ENCODE data around the gene GRM8. TPM values are rescaled to one million over a fixed set of nuclear protein-coding genes. Genes with fewer than 3 reads are reported as not detected.

The GRM8 gene
- total RNA-seq, 2 experiments from 2014 or later = not detected

DNA sequence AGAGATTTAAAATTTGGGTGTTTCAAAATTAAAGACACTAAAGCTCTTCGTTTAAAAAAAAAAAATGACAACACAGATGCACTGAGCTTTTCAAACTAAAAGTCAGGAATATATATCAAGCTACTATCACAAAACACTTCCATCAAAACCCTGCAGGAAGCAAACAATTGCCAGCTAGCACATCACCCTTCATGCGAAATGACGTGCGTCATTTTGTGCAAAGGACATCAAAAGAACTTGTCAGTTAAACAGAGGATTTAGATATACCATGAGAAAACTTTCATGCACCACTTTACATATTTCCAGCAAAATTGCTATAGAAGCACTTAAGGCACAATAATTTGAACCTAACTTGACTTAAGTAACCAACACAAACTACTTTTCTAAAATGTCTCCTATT is 264.7 kb downstream of the GRM8 start:
- no peaks in the 10 kb centered on the region for H4K20me1 ChIP-seq (ENCODE audit: insufficient read depth, low read length)
- H2AFZ ChIP-seq (ENCODE audit: low read length) = no peak overlapping the region
- no peak for TF ChIP-seq EZH2phosphoT487 (IDR thresholded peaks at IDR 0.05; ENCODE audit: borderline replicate concordance, low read depth, low read length)
- TF ChIP-seq, protein P1, sequence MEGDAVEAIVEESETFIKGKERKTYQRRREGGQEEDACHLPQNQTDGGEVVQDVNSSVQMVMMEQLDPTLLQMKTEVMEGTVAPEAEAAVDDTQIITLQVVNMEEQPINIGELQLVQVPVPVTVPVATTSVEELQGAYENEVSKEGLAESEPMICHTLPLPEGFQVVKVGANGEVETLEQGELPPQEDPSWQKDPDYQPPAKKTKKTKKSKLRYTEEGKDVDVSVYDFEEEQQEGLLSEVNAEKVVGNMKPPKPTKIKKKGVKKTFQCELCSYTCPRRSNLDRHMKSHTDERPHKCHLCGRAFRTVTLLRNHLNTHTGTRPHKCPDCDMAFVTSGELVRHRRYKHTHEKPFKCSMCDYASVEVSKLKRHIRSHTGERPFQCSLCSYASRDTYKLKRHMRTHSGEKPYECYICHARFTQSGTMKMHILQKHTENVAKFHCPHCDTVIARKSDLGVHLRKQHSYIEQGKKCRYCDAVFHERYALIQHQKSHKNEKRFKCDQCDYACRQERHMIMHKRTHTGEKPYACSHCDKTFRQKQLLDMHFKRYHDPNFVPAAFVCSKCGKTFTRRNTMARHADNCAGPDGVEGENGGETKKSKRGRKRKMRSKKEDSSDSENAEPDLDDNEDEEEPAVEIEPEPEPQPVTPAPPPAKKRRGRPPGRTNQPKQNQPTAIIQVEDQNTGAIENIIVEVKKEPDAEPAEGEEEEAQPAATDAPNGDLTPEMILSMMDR (conservative IDR thresholded peaks at IDR 0.05; ENCODE audit: low read length) = no peak
- no peak overlapping the region for H3K27ac ChIP-seq (ENCODE audit: low read depth, low read length, poor library complexity, severe bottlenecking)
- no peaks in the 10 kb centered on the region for H3K36me3 ChIP-seq (ENCODE audit: insufficient read depth, low read length)
- H3K9me2 ChIP-seq (ENCODE audit: insufficient read depth, low read length) = no peaks in the 10 kb centered on the region
- H3K4me1 ChIP-seq (ENCODE audit: insufficient read depth, low read length, poor library complexity, severe bottlenecking) = no peaks in the 10 kb centered on the region
- H3K9me3 ChIP-seq (ENCODE audit: low read length) = no peaks in the 10 kb centered on the region
- no peak overlapping the region for H3K4me3 ChIP-seq (ENCODE audit: low read depth, low read length, poor library complexity, severe bottlenecking)
- no TSS peak for BruUV-seq (replicated peaks)
- ChIA-PET CTCF (ENCODE audit: unreplicated experiment) (no interaction called here), POLR2A (interaction anchor here (0.5 kb wide), 1 partner anchor 26 kb away, joined by 3 read pairs; no protein-coding TSS in a partner anchor)
- no peak overlapping the region for H3K4me2 ChIP-seq (ENCODE audit: low read length)
- no peaks in the 10 kb centered on the region for H3K79me2 ChIP-seq (ENCODE audit: insufficient read depth, low read depth, low read length)
- intact Hi-C loops (cut with micrococcal nuclease; ENCODE audit: unreplicated experiment) = no loop called here
- DNase-seq (ENCODE audit: low spot score) = no peak

DNA sequence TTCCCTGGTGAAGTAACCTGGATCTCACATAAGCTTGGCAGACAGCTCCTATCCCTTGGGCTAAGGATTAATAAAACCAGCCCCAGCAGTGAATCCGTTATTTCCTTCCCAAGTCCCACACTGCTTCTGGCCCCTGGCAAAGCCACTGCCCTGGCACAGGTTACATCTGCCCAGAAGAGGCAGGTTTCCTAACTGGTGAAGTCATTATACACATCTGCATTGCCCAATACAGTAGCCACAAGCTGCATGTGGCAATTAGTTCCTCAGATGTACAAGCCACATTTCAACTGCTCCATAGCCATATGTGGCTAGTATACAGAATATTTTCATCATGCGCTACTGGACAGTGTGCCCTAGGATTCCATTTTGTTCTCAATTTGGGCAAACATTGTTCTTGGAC is 273.0 kb downstream of the GRM8 start:
- H3K4me3 ChIP-seq (ENCODE audit: low read depth, low read length, poor library complexity, severe bottlenecking) = no peak overlapping the region
- no peak overlapping the region for H2AFZ ChIP-seq (ENCODE audit: low read length)
- POLR2A ChIA-PET = interaction anchor here (0.5 kb wide), 1 partner anchor 12 kb away, joined by 4 read pairs; no protein-coding TSS in a partner anchor
- BruUV-seq (replicated peaks) = no TSS peak
- TF ChIP-seq, protein P1 (conservative IDR thresholded peaks at IDR 0.05; ENCODE audit: low read length) = no peak
- no peak for TF ChIP-seq EZH2phosphoT487 (IDR thresholded peaks at IDR 0.05; ENCODE audit: borderline replicate concordance, low read depth, low read length)
- no peaks in the 10 kb centered on the region for H3K4me1 ChIP-seq (ENCODE audit: insufficient read depth, low read length, poor library complexity, severe bottlenecking)
- H3K4me2 ChIP-seq (ENCODE audit: low read length) = no peak overlapping the region
- CTCF ChIA-PET (ENCODE audit: unreplicated experiment) = no interaction called here
- DNase-seq (ENCODE audit: low spot score) = no peak
- H3K27ac ChIP-seq (ENCODE audit: low read depth, low read length, poor library complexity, severe bottlenecking) = no peak overlapping the region
- H3K79me2 ChIP-seq (ENCODE audit: insufficient read depth, low read depth, low read length) = no peaks in the 10 kb centered on the region
- intact Hi-C loops (cut with micrococcal nuclease; ENCODE audit: unreplicated experiment) = no loop called here
- H3K9me3 ChIP-seq (ENCODE audit: low read length) = no peaks in the 10 kb centered on the region
- H3K9me2 ChIP-seq (ENCODE audit: insufficient read depth, low read length) = no peaks in the 10 kb centered on the region
- no peaks in the 10 kb centered on the region for H3K36me3 ChIP-seq (ENCODE audit: insufficient read depth, low read length)
- H4K20me1 ChIP-seq (ENCODE audit: insufficient read depth, low read length) = no peaks in the 10 kb centered on the region

- Histone ChIP-seq H4K20me1 (ENCODE audit: insufficient read depth, low read length) (no peaks in the 10 kb centered on the region), H2AFZ (ENCODE audit: low read length) (no peak overlapping the region), H3K27ac (ENCODE audit: low read depth, low read length, poor library complexity, severe bottlenecking) (no peak overlapping the region), H3K9me3 (ENCODE audit: low read length) (no peaks in the 10 kb centered on the region), H3K4me1 (ENCODE audit: insufficient read depth, low read length, poor library complexity, severe bottlenecking) (no peaks in the 10 kb centered on the region), H3K9me2 (ENCODE audit: insufficient read depth, low read length) (no peaks in the 10 kb centered on the region), H3K36me3 (ENCODE audit: insufficient read depth, low read length) (no peaks in the 10 kb centered on the region), H3K4me3 (ENCODE audit: low read depth, low read length, poor library complexity, severe bottlenecking) (no peak overlapping the region), H3K79me2 (ENCODE audit: insufficient read depth, low read depth, low read length) (no peaks in the 10 kb centered on the region), H3K4me2 (ENCODE audit: low read length) (no peak overlapping the region)
- no peak for DNase-seq (ENCODE audit: low spot score)
- CTCF ChIA-PET (ENCODE audit: unreplicated experiment) = no interaction called here
- POLR2A ChIA-PET = interaction anchor here (0.6 kb wide), 1 partner anchor 1132 kb away, joined by 3 read pairs; no protein-coding TSS in a partner anchor
- BruUV-seq (replicated peaks) = no TSS peak
- no peak for TF ChIP-seq EZH2phosphoT487 (IDR thresholded peaks at IDR 0.05; ENCODE audit: borderline replicate concordance, low read depth, low read length)
- TF ChIP-seq, protein P1 (conservative IDR thresholded peaks at IDR 0.05; ENCODE audit: low read length) = no peak
- intact Hi-C loops (cut with micrococcal nuclease; ENCODE audit: unreplicated experiment) = no loop called here
Measured at GRCh38 chr7:126978865-126979264, 273.9 kb downstream of the GRM8 start.
